ENCODE data around the gene ST8SIA6. TPM values are rescaled to one million over a fixed set of nuclear protein-coding genes. Genes with fewer than 3 reads are reported as not detected.

ST8SIA6 gene
- total RNA-seq, 1 experiment from 2014 or later: 1.1 TPM

GRCh38 chr10:17432723-17433122 is 21.7 kb downstream of the ST8SIA6 start:
- no peak for DNase-seq (ENCODE audit: low read depth, low spot score)

GRCh38 chr10:17431871-17432311 is 22.5 kb downstream of the ST8SIA6 start:
- no peak for DNase-seq (ENCODE audit: low read depth, low spot score)
- in situ Hi-C loops (cut with HindIII; ENCODE audit: low pct_unique_long_range_greater_than_20kb, low sequenced_read_pairs): no loop called here

More at GRCh38 chr10:17432723-17433122, 21.7 kb downstream of the ST8SIA6 start:
- in situ Hi-C loops (cut with HindIII; ENCODE audit: low pct_unique_long_range_greater_than_20kb, low sequenced_read_pairs): no loop called here

GRCh38 chr10:17430647-17431355 is 23.6 kb downstream of the ST8SIA6 start:
- in situ Hi-C loops (cut with HindIII; ENCODE audit: low pct_unique_long_range_greater_than_20kb, low sequenced_read_pairs): no loop called here
- DNase-seq (ENCODE audit: low read depth, low spot score): peak; percentile 80

GRCh38 chr10:17429490-17429889 is 24.9 kb downstream of the ST8SIA6 start:
- DNase-seq (ENCODE audit: low read depth, low spot score): no peak
- in situ Hi-C loops (cut with HindIII; ENCODE audit: low pct_unique_long_range_greater_than_20kb, low sequenced_read_pairs): no loop called here

GRCh38 chr10:17428351-17429097 is 25.9 kb downstream of the ST8SIA6 start:
- in situ Hi-C loops (cut with HindIII; ENCODE audit: low pct_unique_long_range_greater_than_20kb, low sequenced_read_pairs): no loop called here
- no peak for DNase-seq (ENCODE audit: low read depth, low spot score)

GRCh38 chr10:17427666-17428350 is 26.6 kb downstream of the ST8SIA6 start:
- no peak for DNase-seq (ENCODE audit: low read depth, low spot score)
- in situ Hi-C loops (cut with HindIII; ENCODE audit: low pct_unique_long_range_greater_than_20kb, low sequenced_read_pairs): no loop called here

- no peak for DNase-seq (ENCODE audit: low read depth, low spot score)
Observed at GRCh38 chr10:17427201-17427600, 27.2 kb downstream of the ST8SIA6 start.

GRCh38 chr10:17426263-17426750 is 28.1 kb downstream of the ST8SIA6 start:
- in situ Hi-C loops (cut with HindIII; ENCODE audit: low pct_unique_long_range_greater_than_20kb, low sequenced_read_pairs): no loop called here
- no peak for DNase-seq (ENCODE audit: low read depth, low spot score)

More at GRCh38 chr10:17427201-17427600, 27.2 kb downstream of the ST8SIA6 start:
- in situ Hi-C loops (cut with HindIII; ENCODE audit: low pct_unique_long_range_greater_than_20kb, low sequenced_read_pairs): no loop called here

- in situ Hi-C loops (cut with HindIII; ENCODE audit: low pct_unique_long_range_greater_than_20kb, low sequenced_read_pairs): no loop called here
- DNase-seq (ENCODE audit: low read depth, low spot score): no peak
Observed at GRCh38 chr10:17425584-17426262, 28.7 kb downstream of the ST8SIA6 start.

- no peak for DNase-seq (ENCODE audit: low read depth, low spot score)
- in situ Hi-C loops (cut with HindIII; ENCODE audit: low pct_unique_long_range_greater_than_20kb, low sequenced_read_pairs): no loop called here
Observed at GRCh38 chr10:17423632-17424186, 30.7 kb downstream of the ST8SIA6 start.

- in situ Hi-C loops (cut with HindIII; ENCODE audit: low pct_unique_long_range_greater_than_20kb, low sequenced_read_pairs): no loop called here
- DNase-seq (ENCODE audit: low read depth, low spot score): no peak
Observed at GRCh38 chr10:17422931-17423330, 31.5 kb downstream of the ST8SIA6 start.

GRCh38 chr10:17418249-17418648 is 36.1 kb downstream of the ST8SIA6 start:
- no peak for DNase-seq (ENCODE audit: low read depth, low spot score)
- in situ Hi-C loops (cut with HindIII; ENCODE audit: low pct_unique_long_range_greater_than_20kb, low sequenced_read_pairs): no loop called here

- no peak for DNase-seq (ENCODE audit: low read depth, low spot score)
- in situ Hi-C loops (cut with HindIII; ENCODE audit: low pct_unique_long_range_greater_than_20kb, low sequenced_read_pairs): no loop called here
Observed at GRCh38 chr10:17416442-17417211, 37.8 kb downstream of the ST8SIA6 start.

GRCh38 chr10:17415046-17415658 is 39.2 kb downstream of the ST8SIA6 start:
- in situ Hi-C loops (cut with HindIII; ENCODE audit: low pct_unique_long_range_greater_than_20kb, low sequenced_read_pairs): no loop called here
- DNase-seq (ENCODE audit: low read depth, low spot score): no peak

GRCh38 chr10:17414484-17414883 is 39.9 kb downstream of the ST8SIA6 start:
- DNase-seq (ENCODE audit: low read depth, low spot score): no peak
- in situ Hi-C loops (cut with HindIII; ENCODE audit: low pct_unique_long_range_greater_than_20kb, low sequenced_read_pairs): no loop called here

- DNase-seq (ENCODE audit: low read depth, low spot score): no peak
- in situ Hi-C loops (cut with HindIII; ENCODE audit: low pct_unique_long_range_greater_than_20kb, low sequenced_read_pairs): no loop called here
Observed at GRCh38 chr10:17413876-17414275, 40.5 kb downstream of the ST8SIA6 start.

Measured in SK-MEL-5 (cell line).